Measurements from ENCODE around the gene HMGN4.
"Not testable (repeated sequence)": the region's sequence is repeated elsewhere in the genome, so short reads cannot be mapped to it uniquely, and the experiment has no call there.

The HMGN4 gene
- total RNA-seq, result 124 to 164 reads per million in 2 experiments

- peak; percentile 77 for DNase-seq (ENCODE audit: low read depth)
Measured at GRCh38 chr6:26537846-26538571, at the start of gene HMGN4. HMGN4 (plus strand) TSS chr6:26538366; CDS start chr6:26545207, 6,841 bp downstream.

GRCh38 chr6:26489996-26490964 is 47.9 kb upstream of the HMGN4 start:
- DNase-seq (ENCODE audit: low read depth), result no peak

GRCh38 chr6:26491604-26492003 is 46.6 kb upstream of the HMGN4 start:
- no peak for DNase-seq (ENCODE audit: low read depth)

GRCh38 chr6:26493258-26493657 is 44.9 kb upstream of the HMGN4 start:
- DNase-seq (ENCODE audit: low read depth), result no peak

- no peak for DNase-seq (ENCODE audit: low read depth)
Measured at GRCh38 chr6:26494117-26494516, 44.0 kb upstream of the HMGN4 start.

- DNase-seq (ENCODE audit: low read depth), result no peak
Measured at GRCh38 chr6:26495281-26495680, 42.9 kb upstream of the HMGN4 start.

- DNase-seq (ENCODE audit: low read depth), result no peak
Measured at GRCh38 chr6:26497610-26498009, 40.6 kb upstream of the HMGN4 start.

GRCh38 chr6:26500102-26500501 is 38.1 kb upstream of the HMGN4 start, which contains the start of gene BTN1A1:
BTN1A1 (plus strand) TSS chr6:26500303; CDS start chr6:26501287, 984 bp downstream.
- no peak for DNase-seq (ENCODE audit: low read depth)

GRCh38 chr6:26501482-26501986 is 36.6 kb upstream of the HMGN4 start:
- peak; percentile 4 for DNase-seq (ENCODE audit: low read depth)

- no peak for DNase-seq (ENCODE audit: low read depth)
Measured at GRCh38 chr6:26502165-26502564, 36.0 kb upstream of the HMGN4 start.

- DNase-seq (ENCODE audit: low read depth), result no peak
Measured at GRCh38 chr6:26502626-26503025, 35.5 kb upstream of the HMGN4 start.

- DNase-seq (ENCODE audit: low read depth), result no peak
Measured at GRCh38 chr6:26507658-26508057, 30.5 kb upstream of the HMGN4 start.

- DNase-seq (ENCODE audit: low read depth), result not testable (repeated sequence)
Measured at GRCh38 chr6:26511033-26511432, 27.1 kb upstream of the HMGN4 start.

- no peak for DNase-seq (ENCODE audit: low read depth)
Measured at GRCh38 chr6:26514984-26515383, 23.2 kb upstream of the HMGN4 start.

GRCh38 chr6:26516481-26517427 is 21.4 kb upstream of the HMGN4 start:
- DNase-seq (ENCODE audit: low read depth), result no peak

- DNase-seq (ENCODE audit: low read depth), result no peak
Measured at GRCh38 chr6:26519359-26519758, 18.8 kb upstream of the HMGN4 start.

- no peak for DNase-seq (ENCODE audit: low read depth)
Measured at GRCh38 chr6:26520237-26520849, 17.8 kb upstream of the HMGN4 start.

- DNase-seq (ENCODE audit: low read depth), result peak; percentile 83
Measured at GRCh38 chr6:26520850-26521599, 17.1 kb upstream of the HMGN4 start.

- DNase-seq (ENCODE audit: low read depth), result peak; percentile 38
Measured at GRCh38 chr6:26521600-26522391, 16.4 kb upstream of the HMGN4 start.
